ENCODE data around the gene SLC5A1. TPM values are rescaled to one million over a fixed set of nuclear protein-coding genes. Genes with fewer than 3 reads are reported as not detected.

The SLC5A1 gene
- total and polyA plus RNA-seq, 2 of the 8 experiments (the other 6 are each of a cell fraction or from before 2014, with no cell fraction given) = 0.06 TPM; not detected in 1

DNA sequence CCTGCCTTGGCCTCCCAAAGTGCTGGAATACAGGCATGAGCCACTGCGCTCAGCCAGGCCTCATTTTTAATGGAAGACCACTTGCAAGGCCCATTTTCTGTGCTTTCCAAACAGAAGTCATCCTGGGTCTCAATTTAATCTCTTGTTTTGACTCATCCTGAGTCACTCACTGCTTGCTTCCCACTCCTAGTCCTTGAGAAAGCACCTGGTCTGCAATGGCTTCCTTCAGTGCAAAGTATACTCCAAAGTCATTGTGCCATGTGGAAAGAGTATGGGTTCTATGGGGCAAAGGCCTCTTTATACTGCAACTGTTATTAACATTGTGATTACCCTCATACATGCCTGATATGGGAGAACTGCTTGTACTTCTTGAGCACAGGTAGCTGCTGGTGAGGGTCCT, 18.3 kb upstream of the SLC5A1 start (continued):
- TF ChIP-seq, protein P1, sequence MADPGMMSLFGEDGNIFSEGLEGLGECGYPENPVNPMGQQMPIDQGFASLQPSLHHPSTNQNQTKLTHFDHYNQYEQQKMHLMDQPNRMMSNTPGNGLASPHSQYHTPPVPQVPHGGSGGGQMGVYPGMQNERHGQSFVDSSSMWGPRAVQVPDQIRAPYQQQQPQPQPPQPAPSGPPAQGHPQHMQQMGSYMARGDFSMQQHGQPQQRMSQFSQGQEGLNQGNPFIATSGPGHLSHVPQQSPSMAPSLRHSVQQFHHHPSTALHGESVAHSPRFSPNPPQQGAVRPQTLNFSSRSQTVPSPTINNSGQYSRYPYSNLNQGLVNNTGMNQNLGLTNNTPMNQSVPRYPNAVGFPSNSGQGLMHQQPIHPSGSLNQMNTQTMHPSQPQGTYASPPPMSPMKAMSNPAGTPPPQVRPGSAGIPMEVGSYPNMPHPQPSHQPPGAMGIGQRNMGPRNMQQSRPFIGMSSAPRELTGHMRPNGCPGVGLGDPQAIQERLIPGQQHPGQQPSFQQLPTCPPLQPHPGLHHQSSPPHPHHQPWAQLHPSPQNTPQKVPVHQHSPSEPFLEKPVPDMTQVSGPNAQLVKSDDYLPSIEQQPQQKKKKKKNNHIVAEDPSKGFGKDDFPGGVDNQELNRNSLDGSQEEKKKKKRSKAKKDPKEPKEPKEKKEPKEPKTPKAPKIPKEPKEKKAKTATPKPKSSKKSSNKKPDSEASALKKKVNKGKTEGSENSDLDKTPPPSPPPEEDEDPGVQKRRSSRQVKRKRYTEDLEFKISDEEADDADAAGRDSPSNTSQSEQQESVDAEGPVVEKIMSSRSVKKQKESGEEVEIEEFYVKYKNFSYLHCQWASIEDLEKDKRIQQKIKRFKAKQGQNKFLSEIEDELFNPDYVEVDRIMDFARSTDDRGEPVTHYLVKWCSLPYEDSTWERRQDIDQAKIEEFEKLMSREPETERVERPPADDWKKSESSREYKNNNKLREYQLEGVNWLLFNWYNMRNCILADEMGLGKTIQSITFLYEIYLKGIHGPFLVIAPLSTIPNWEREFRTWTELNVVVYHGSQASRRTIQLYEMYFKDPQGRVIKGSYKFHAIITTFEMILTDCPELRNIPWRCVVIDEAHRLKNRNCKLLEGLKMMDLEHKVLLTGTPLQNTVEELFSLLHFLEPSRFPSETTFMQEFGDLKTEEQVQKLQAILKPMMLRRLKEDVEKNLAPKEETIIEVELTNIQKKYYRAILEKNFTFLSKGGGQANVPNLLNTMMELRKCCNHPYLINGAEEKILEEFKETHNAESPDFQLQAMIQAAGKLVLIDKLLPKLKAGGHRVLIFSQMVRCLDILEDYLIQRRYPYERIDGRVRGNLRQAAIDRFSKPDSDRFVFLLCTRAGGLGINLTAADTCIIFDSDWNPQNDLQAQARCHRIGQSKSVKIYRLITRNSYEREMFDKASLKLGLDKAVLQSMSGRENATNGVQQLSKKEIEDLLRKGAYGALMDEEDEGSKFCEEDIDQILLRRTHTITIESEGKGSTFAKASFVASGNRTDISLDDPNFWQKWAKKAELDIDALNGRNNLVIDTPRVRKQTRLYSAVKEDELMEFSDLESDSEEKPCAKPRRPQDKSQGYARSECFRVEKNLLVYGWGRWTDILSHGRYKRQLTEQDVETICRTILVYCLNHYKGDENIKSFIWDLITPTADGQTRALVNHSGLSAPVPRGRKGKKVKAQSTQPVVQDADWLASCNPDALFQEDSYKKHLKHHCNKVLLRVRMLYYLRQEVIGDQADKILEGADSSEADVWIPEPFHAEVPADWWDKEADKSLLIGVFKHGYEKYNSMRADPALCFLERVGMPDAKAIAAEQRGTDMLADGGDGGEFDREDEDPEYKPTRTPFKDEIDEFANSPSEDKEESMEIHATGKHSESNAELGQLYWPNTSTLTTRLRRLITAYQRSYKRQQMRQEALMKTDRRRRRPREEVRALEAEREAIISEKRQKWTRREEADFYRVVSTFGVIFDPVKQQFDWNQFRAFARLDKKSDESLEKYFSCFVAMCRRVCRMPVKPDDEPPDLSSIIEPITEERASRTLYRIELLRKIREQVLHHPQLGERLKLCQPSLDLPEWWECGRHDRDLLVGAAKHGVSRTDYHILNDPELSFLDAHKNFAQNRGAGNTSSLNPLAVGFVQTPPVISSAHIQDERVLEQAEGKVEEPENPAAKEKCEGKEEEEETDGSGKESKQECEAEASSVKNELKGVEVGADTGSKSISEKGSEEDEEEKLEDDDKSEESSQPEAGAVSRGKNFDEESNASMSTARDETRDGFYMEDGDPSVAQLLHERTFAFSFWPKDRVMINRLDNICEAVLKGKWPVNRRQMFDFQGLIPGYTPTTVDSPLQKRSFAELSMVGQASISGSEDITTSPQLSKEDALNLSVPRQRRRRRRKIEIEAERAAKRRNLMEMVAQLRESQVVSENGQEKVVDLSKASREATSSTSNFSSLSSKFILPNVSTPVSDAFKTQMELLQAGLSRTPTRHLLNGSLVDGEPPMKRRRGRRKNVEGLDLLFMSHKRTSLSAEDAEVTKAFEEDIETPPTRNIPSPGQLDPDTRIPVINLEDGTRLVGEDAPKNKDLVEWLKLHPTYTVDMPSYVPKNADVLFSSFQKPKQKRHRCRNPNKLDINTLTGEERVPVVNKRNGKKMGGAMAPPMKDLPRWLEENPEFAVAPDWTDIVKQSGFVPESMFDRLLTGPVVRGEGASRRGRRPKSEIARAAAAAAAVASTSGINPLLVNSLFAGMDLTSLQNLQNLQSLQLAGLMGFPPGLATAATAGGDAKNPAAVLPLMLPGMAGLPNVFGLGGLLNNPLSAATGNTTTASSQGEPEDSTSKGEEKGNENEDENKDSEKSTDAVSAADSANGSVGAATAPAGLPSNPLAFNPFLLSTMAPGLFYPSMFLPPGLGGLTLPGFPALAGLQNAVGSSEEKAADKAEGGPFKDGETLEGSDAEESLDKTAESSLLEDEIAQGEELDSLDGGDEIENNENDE (IDR thresholded peaks at IDR 0.05; ENCODE audit: insufficient replicate concordance, low read length) = no peak
- TF ChIP-seq RBBP5 (IDR thresholded peaks at IDR 0.05; ENCODE audit: borderline replicate concordance, low read depth, low read length) (no peak), TCF12 (IDR thresholded peaks at IDR 0.05; ENCODE audit: low read depth, low read length) (no peak), POLR2AphosphoS5 (IDR thresholded peaks at IDR 0.05; ENCODE audit: low read depth, low read length) (no peak), ZNF274 (IDR thresholded peaks at IDR 0.05; ENCODE audit: borderline replicate concordance, extremely low read depth, low read length) (no peak), CBX5 (IDR thresholded peaks at IDR 0.05; ENCODE audit: low read depth, low read length) (no peak), JUN (IDR thresholded peaks at IDR 0.05; ENCODE audit: low read depth, low read length) (no peak), EZH2 (IDR thresholded peaks at IDR 0.05; ENCODE audit: low read depth, low read length, severe bottlenecking) (no peak), BACH1 (IDR thresholded peaks at IDR 0.05; ENCODE audit: low read length) (no peak), MAFK (IDR thresholded peaks at IDR 0.05; ENCODE audit: low read depth, low read length) (no peak), EGR1 (IDR thresholded peaks at IDR 0.05; ENCODE audit: borderline replicate concordance, low read depth, low read length) (no peak), GABPA (IDR thresholded peaks at IDR 0.05; ENCODE audit: borderline replicate concordance, insufficient read depth, low read length) (no peak), SP2 (IDR thresholded peaks at IDR 0.05; ENCODE audit: low read length) (no peak)

Measured in H1 (cell line).